ENCODE measurements around the gene BATF. TPM values are rescaled to one million over a fixed set of nuclear protein-coding genes. Genes with fewer than 3 reads are reported as not detected.
A peak's percentile ranks its signal among the peaks of the same experiment; 100 is the strongest.

BATF gene
- total RNA-seq, 1 donor from 2014 or later = 213 TPM

DNA sequence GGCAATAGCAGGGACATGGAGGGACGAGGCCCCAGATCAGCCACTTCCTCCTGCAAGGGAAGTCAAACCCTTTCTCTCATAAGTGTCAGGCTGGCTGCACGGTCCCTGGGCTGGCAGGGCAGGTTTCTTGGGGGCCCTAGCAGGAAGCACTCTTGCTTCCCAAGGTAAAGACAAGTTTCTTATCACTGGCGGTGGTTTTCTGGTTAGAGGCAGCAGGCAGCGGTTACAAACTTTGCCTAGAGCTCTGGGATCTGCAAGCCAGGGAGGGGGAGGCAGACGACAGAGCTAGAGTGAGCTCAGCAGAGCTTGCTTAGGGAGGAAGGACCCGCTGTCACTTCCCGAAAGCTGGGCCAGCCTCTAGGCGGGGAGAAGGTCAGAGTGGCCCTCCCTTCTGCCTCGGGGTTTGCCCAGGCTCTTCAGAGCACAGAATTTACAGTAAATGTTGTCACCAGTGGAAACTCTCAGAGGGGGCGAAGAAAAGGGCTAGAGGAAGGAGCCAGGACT lies 20.4 kb downstream of the BATF start:
- peak; percentile 83 for DNase-seq (ENCODE audit: low spot score)
- intact Hi-C loops (cut with micrococcal nuclease) = loop anchor here (1.0 to 5.0 kb wide), 10 partner anchors 17 to 540 kb away; partner anchors contain the start of genes BATF, EIF2B2, ERG28 and FLVCR2
- peaks cover 50% of the 10 kb centered on the region for H3K36me3 Mint-ChIP-seq (ENCODE audit: low read depth)
- no peaks in the 10 kb centered on the region for H3K27me3 Mint-ChIP-seq (ENCODE audit: insufficient read depth)
- peak overlapping the region; percentile 64 for H3K4me3 Mint-ChIP-seq
- H3K27ac Mint-ChIP-seq = peak overlapping the region; percentile 95
- H3K4me1 Mint-ChIP-seq (ENCODE audit: low read depth) = peaks cover 77% of the 10 kb centered on the region
- H3K9me3 Mint-ChIP-seq = no peaks in the 10 kb centered on the region

DNA sequence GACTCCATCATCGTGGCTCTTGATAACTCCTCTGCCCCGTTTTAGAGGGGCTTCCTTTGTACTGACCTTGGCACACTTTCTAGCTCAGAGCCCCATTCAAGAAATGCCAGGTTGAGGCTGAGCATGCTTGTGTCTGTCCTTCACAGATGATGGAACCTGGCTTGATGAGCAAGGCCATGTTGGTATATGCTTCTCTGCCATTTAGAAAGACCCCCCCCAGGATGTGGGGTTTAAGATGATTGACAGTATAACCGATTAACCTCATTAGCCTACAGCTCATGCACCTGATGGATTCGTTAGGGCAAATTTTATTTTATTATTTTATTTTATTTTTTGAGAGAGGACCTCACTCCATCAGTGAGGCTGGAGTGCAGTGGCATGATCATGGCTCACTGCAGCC lies 21.0 kb downstream of the BATF start:
- DNase-seq (ENCODE audit: low spot score) = no peak
- H3K4me1 Mint-ChIP-seq (ENCODE audit: low read depth) = peaks cover 81% of the 10 kb centered on the region
- H3K27ac Mint-ChIP-seq = peak overlapping the region; percentile 95
- intact Hi-C loops (cut with micrococcal nuclease) = loop anchor here (1.0 to 5.0 kb wide), 5 partner anchors 16 to 541 kb away; partner anchors contain the start of genes EIF2B2, ERG28 and NEK9
- peak overlapping the region; percentile 64 for H3K4me3 Mint-ChIP-seq
- H3K27me3 Mint-ChIP-seq (ENCODE audit: insufficient read depth) = no peaks in the 10 kb centered on the region
- peaks cover 54% of the 10 kb centered on the region for H3K36me3 Mint-ChIP-seq (ENCODE audit: low read depth)
- H3K9me3 Mint-ChIP-seq = no peaks in the 10 kb centered on the region

DNA sequence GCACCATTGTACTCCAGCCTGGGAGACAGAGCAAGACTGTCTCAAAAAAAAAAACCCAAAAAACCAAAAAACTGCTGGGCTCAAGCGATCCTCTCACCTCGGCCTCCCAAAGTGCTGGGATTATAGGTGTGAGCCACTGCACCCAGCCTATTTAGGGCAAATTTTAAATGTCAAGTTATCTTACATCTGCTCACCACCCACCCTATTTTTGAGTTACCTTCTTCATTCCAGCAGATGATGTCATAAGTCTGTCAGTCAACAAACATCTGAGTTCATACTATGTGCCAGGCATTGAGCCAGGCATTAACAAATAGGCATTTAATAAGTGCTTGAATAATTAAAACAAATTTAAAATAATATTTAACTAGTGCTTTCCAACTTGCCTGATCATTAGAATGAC lies 21.5 kb downstream of the BATF start:
- peak overlapping the region; percentile 64 for H3K4me3 Mint-ChIP-seq
- peaks cover 57% of the 10 kb centered on the region for H3K36me3 Mint-ChIP-seq (ENCODE audit: low read depth)
- H3K4me1 Mint-ChIP-seq (ENCODE audit: low read depth) = peaks cover 81% of the 10 kb centered on the region
- peak overlapping the region; percentile 95 for H3K27ac Mint-ChIP-seq
- DNase-seq (ENCODE audit: low spot score) = no peak
- no peaks in the 10 kb centered on the region for H3K27me3 Mint-ChIP-seq (ENCODE audit: insufficient read depth)
- intact Hi-C loops (cut with micrococcal nuclease) = loop anchor here (1.0 to 5.0 kb wide), 5 partner anchors 16 to 541 kb away; partner anchors contain the start of genes EIF2B2, ERG28 and NEK9
- no peaks in the 10 kb centered on the region for H3K9me3 Mint-ChIP-seq

DNA sequence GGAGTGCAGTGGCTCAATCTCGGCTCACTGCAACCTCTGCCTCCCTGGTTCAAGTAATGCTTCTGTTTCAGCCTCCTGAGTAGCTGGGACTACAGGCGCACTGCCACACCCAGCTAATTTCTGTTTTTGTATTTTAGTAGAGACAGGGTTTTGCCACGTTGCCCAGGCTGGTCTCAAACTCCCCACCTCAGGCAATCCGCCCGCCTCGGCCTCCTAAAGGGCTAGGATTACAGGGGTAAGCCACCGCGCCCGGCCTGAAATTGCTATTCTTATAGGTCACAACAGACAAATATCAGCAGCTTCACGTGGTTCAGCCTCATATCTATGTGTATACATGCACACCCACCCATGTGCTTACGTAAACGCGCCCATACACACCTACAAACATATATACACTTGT lies 23.6 kb downstream of the BATF start:
- H3K27me3 Mint-ChIP-seq (ENCODE audit: insufficient read depth) = no peaks in the 10 kb centered on the region
- peaks cover 52% of the 10 kb centered on the region for H3K36me3 Mint-ChIP-seq (ENCODE audit: low read depth)
- no peaks in the 10 kb centered on the region for H3K9me3 Mint-ChIP-seq
- H3K4me3 Mint-ChIP-seq = no peak overlapping the region
- no peak for DNase-seq (ENCODE audit: low spot score)
- intact Hi-C loops (cut with micrococcal nuclease) = no loop called here
- H3K4me1 Mint-ChIP-seq (ENCODE audit: low read depth) = peaks cover 75% of the 10 kb centered on the region
- H3K27ac Mint-ChIP-seq = peak overlapping the region; percentile 42

DNA sequence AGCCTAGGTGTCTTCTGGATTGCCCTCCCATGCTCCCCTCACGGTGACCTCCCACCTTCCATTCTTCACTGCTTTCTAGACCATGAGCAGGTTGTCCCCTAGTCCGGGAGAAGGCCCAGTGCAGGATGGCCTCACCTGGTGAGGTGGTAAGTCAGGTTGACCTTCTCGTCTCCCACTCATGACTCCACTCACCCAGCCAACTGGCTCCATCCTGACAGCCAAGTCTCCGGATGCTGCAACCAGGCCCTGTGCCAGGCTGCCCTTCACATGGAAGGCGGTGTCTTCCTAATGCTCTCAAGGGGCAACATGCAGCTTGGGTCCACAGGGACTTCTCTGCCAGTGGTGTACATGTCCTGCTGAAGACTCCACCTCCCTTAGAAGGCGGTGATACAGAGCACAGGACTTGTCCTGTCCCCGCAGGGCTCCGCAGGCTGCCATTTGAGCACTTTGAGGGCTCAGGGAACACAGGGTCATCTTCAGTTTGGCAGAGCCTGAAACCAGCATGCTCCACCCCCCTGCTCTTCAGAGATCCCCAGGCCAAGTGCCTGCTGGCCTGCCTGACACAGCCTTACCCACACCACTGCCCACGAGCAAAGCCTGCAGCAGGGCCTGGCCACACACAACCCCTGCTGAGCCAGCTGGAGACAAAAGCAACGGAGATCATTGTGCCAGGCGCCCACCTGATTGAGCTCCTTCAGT lies 25.4 kb downstream of the BATF start:
- H3K27me3 Mint-ChIP-seq (ENCODE audit: insufficient read depth) = no peaks in the 10 kb centered on the region
- H3K4me1 Mint-ChIP-seq (ENCODE audit: low read depth) = peaks cover 71% of the 10 kb centered on the region
- intact Hi-C loops (cut with micrococcal nuclease) = no loop called here
- peak overlapping the region; percentile 73 for H3K27ac Mint-ChIP-seq
- no peak for DNase-seq (ENCODE audit: low spot score)
- H3K4me3 Mint-ChIP-seq = no peak overlapping the region
- H3K9me3 Mint-ChIP-seq = no peaks in the 10 kb centered on the region
- H3K36me3 Mint-ChIP-seq (ENCODE audit: low read depth) = peaks cover 49% of the 10 kb centered on the region

DNA sequence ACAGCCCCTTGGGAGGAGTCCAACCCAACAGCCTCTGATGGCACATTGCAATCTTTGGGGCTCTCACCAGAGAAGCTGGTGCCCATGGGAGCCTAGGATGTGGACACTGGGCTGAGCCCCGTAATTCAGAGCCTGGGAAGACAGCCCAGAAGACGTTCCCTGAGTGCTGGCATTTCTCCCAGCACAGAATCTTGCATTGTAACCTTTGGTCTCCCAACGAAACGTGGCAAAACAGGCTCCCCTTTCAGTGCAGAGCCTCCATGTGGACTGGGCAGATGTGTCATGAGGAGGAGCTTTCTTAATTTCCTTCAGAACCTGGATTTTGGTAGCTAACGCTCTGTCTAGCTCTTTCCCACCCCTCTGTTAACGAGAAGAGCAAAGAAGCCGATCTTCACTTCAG lies 26.3 kb downstream of the BATF start:
- peaks cover 49% of the 10 kb centered on the region for H3K36me3 Mint-ChIP-seq (ENCODE audit: low read depth)

DNA sequence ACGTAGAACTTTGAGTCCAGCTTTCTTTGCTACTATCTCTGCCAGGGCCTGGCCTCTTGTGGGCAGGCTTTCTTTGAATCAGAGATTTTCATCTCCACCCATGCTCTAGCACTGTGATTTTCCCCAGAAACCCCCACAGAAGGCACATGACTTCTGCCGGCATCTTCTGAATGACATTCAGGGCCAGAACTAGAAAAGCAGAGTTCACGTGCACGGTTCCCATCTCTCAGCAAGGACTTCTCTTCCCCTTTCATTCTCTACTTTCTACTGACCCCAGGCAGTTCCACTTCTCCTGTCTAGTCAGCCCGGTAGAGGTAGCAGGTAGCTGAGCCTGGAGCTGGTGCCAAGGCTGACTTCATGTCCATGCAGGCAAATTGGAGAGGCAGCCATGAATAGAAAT lies 26.9 kb downstream of the BATF start:
- H3K27ac Mint-ChIP-seq = peak overlapping the region; percentile 69
- H3K4me1 Mint-ChIP-seq (ENCODE audit: low read depth) = peaks cover 76% of the 10 kb centered on the region
- DNase-seq (ENCODE audit: low spot score) = no peak
- H3K36me3 Mint-ChIP-seq (ENCODE audit: low read depth) = peaks cover 51% of the 10 kb centered on the region
- no peaks in the 10 kb centered on the region for H3K27me3 Mint-ChIP-seq (ENCODE audit: insufficient read depth)
- H3K4me3 Mint-ChIP-seq = peak overlapping the region; percentile 23
- H3K9me3 Mint-ChIP-seq = no peaks in the 10 kb centered on the region
- intact Hi-C loops (cut with micrococcal nuclease) = no loop called here

More for the DNA sequence above, 26.3 kb downstream of the BATF start:
- H3K9me3 Mint-ChIP-seq = no peaks in the 10 kb centered on the region
- intact Hi-C loops (cut with micrococcal nuclease) = no loop called here
- no peak for DNase-seq (ENCODE audit: low spot score)
- H3K27ac Mint-ChIP-seq = peak overlapping the region; percentile 57
- no peaks in the 10 kb centered on the region for H3K27me3 Mint-ChIP-seq (ENCODE audit: insufficient read depth)
- H3K4me3 Mint-ChIP-seq = peak overlapping the region; percentile 19
- H3K4me1 Mint-ChIP-seq (ENCODE audit: low read depth) = peaks cover 73% of the 10 kb centered on the region

DNA sequence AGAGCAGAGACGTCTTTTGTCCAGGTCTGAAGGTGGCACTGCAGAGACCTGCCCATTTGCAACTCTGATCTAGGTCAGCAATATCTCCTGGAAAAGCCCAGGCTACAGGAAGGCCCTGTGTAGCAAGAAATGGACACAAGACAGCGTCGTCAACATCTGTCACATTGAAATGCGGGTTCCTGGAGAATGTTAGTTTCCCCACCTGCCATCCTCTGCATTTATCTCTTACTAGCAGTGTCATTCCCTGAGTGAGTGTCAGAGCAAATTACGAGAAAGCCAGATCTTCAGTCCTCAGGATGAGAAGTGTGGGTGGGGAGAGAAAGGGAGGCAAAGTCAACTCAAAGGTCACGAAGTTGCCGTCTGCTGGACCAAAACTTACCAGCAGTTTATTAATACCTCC lies 28.8 kb downstream of the BATF start:
- no peak overlapping the region for H3K4me3 Mint-ChIP-seq
- no peak for DNase-seq (ENCODE audit: low spot score)
- peaks cover 50% of the 10 kb centered on the region for H3K36me3 Mint-ChIP-seq (ENCODE audit: low read depth)
- intact Hi-C loops (cut with micrococcal nuclease) = no loop called here
- H3K9me3 Mint-ChIP-seq = peaks cover 2% of the 10 kb centered on the region
- H3K27me3 Mint-ChIP-seq (ENCODE audit: insufficient read depth) = no peaks in the 10 kb centered on the region
- peaks cover 82% of the 10 kb centered on the region for H3K4me1 Mint-ChIP-seq (ENCODE audit: low read depth)
- no peak overlapping the region for H3K27ac Mint-ChIP-seq

DNA sequence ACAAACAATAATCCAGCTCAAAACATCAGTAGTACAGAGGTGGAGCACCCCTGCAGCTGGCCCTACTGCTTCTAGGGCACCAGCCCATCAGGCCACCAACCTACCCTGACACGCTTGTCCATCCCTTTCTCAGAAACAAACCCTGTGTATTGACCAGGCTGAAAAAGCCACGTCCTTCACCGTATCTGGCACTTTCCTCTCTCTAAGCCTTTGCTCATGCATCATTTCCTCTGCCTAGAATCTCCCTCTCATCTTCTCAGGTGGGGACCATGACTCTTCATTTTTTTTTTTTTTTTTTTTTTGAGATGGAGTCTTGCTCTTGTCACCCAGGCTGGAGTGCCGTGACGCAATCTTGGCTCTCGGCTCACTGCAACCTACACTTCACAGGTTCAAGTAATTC lies 30.9 kb downstream of the BATF start:
- Mint-ChIP-seq H3K27me3 (ENCODE audit: insufficient read depth) (no peaks in the 10 kb centered on the region), H3K4me3 (no peak overlapping the region), H3K27ac (no peak overlapping the region), H3K4me1 (ENCODE audit: low read depth) (peaks cover 73% of the 10 kb centered on the region), H3K9me3 (peaks cover 10% of the 10 kb centered on the region), H3K36me3 (ENCODE audit: low read depth) (peaks cover 40% of the 10 kb centered on the region)
- intact Hi-C loops (cut with micrococcal nuclease) = no loop called here
- DNase-seq (ENCODE audit: low spot score) = no peak

DNA sequence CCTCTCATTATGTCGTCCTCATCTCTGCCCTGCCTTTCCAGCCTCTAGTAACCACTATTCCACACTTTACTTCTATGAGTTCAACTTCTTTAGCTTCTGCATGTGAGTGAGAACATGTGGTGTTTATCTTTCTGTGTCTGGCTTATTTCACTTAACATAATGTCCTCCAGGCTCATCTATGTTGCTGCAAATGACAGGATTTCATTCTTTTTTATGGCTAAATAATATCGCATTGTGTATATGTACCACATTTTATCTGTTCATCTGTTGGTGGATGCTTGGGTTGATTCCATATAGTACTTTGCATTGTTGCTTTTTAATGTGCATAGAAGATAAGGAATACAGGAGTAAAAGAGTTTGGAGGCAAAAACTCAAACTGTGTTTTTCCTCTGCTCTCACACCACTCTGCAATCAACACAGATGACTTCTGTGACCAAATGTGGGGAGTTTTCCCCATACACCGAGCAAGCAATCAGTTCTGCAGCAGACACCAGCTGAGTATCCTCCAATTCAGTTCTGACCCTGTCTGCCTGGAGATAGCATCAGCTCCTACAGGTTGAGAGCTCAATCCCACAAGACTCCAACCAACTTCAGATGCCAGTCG lies 31.6 kb downstream of the BATF start:
- intact Hi-C loops (cut with micrococcal nuclease) = no loop called here
- DNase-seq (ENCODE audit: low spot score) = no peak
- peaks cover 10% of the 10 kb centered on the region for H3K9me3 Mint-ChIP-seq
- H3K27me3 Mint-ChIP-seq (ENCODE audit: insufficient read depth) = no peaks in the 10 kb centered on the region
- H3K36me3 Mint-ChIP-seq (ENCODE audit: low read depth) = peaks cover 33% of the 10 kb centered on the region
- peaks cover 72% of the 10 kb centered on the region for H3K4me1 Mint-ChIP-seq (ENCODE audit: low read depth)
- no peak overlapping the region for H3K27ac Mint-ChIP-seq
- H3K4me3 Mint-ChIP-seq = no peak overlapping the region

DNA sequence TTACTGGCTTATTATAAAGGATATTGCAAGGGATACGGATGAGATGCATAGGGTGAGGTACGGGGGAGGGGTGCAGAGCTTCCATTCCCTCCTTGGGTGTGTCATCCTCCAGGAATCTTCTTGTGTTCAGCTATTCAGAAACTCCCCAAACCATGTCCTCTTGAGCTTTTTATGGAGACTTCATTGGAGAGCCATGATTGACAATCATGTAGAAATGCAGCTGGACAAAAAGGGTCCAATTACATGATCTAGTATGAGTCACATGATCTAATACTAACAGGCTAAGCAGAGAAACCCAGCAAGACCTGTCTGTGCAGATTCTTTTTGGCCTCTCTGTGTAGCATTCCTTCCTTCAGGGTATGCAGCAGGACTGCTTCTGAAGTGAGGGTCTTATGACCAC lies 32.2 kb downstream of the BATF start:
- intact Hi-C loops (cut with micrococcal nuclease) = no loop called here
- Mint-ChIP-seq H3K27me3 (ENCODE audit: insufficient read depth) (no peaks in the 10 kb centered on the region), H3K36me3 (ENCODE audit: low read depth) (peaks cover 28% of the 10 kb centered on the region), H3K4me1 (ENCODE audit: low read depth) (peaks cover 72% of the 10 kb centered on the region), H3K4me3 (no peak overlapping the region), H3K27ac (no peak overlapping the region), H3K9me3 (peaks cover 10% of the 10 kb centered on the region)
- no peak for DNase-seq (ENCODE audit: low spot score)

DNA sequence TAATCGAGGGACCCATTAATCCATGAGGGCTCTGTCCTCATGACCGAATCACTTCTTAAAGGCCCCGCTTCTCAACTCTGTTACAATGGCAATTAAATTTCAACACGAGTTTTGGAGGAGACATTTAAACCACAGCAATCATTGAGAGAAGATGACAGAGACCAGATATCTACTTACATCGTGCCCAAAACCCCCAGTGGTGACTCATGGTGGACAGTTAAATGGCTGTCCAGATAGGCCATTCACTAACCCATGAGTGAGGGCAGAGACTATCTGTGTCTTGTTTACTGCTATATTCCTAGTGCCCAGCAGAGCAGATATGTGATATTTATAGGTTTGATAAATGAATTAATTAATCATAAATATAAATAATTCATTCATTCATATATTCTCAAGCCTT lies 36.2 kb downstream of the BATF start:
- intact Hi-C loops (cut with micrococcal nuclease) = loop anchor here (1.0 kb wide), 1 partner anchor 8 kb away; no protein-coding TSS in a partner anchor
- Mint-ChIP-seq H3K4me1 (ENCODE audit: low read depth) (peaks cover 76% of the 10 kb centered on the region), H3K36me3 (ENCODE audit: low read depth) (peaks cover 14% of the 10 kb centered on the region), H3K4me3 (peak overlapping the region; percentile 15), H3K27ac (peak overlapping the region; percentile 79), H3K27me3 (ENCODE audit: insufficient read depth) (no peaks in the 10 kb centered on the region), H3K9me3 (peaks cover 10% of the 10 kb centered on the region)
- no peak for DNase-seq (ENCODE audit: low spot score)

DNA sequence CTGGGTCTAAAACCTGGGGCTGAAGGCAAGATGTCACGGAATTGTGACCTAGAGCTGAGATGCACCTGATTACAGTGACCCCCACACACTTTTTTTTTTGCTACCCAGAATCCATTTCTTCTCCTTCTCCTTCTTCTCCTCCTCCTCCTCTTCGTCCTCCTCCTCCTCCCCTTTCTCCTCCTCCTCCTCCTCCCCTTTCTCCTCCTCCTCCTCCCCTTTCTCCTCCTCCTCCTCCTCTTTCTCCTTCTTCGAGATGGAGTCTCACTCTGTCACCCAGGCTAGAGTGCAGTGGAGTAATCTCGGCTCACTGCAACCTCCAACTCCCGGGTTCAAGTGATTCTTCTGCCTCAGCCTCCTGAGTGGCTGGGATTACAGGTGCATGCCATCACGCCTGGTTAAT lies 36.8 kb downstream of the BATF start:
- H3K4me1 Mint-ChIP-seq (ENCODE audit: low read depth) = peaks cover 70% of the 10 kb centered on the region
- H3K36me3 Mint-ChIP-seq (ENCODE audit: low read depth) = peaks cover 13% of the 10 kb centered on the region
- intact Hi-C loops (cut with micrococcal nuclease) = loop anchor here (1.0 kb wide), 1 partner anchor 16 kb away; no protein-coding TSS in a partner anchor
- DNase-seq (ENCODE audit: low spot score) = no peak
- no peaks in the 10 kb centered on the region for H3K27me3 Mint-ChIP-seq (ENCODE audit: insufficient read depth)
- H3K9me3 Mint-ChIP-seq = peaks cover 10% of the 10 kb centered on the region
- peak overlapping the region; percentile 21 for H3K4me3 Mint-ChIP-seq
- peak overlapping the region; percentile 93 for H3K27ac Mint-ChIP-seq

Measured in activated T-helper 1 cell treated with anti-CD3 and anti-CD28 coated beads, Interleukin-12 subunit alpha, Interleukin-12 subunit beta, Interleukin-2, Interleukin-4 antibody, amounts not matched to agents 30 ng/mL and 10 ng/mL and 1 ng/mL, durations not matched to agents 14 hours and 24 hours and 36 hours (primary cell).